HG03025 (cell line): Measurements from ENCODE around the gene NUDT19.
"Not testable (repeated sequence)": the region's sequence is repeated elsewhere in the genome, so short reads cannot be mapped to it uniquely, and the experiment has no call there.

Experiments used
- ATAC-seq: cut with Tn5 transposase; IDR thresholded peaks from one replicate; pipeline ENCODE4 v1.9.1; 2021; ENCODE audit warnings: mild to moderate bottlenecking, moderate library complexity; ENCODE audit not compliant: unreplicated experiment, low FRiP score

NUDT19 gene

GRCh38 chr19:32674931-32675719, 16.5 kb upstream of the NUDT19 start, which contains the start of gene ANKRD27:
Gene ANKRD27 (minus strand): TSS chr19:32675180. CDS start chr19:32659015, 16,165 bp downstream.
- ATAC-seq = peak; percentile 95

- ATAC-seq = peak; percentile 38
Observed at GRCh38 chr19:32675720-32676185, 15.9 kb upstream of the NUDT19 start, which contains the start of gene RGS9BP. Gene RGS9BP (plus strand): TSS chr19:32675848. CDS start chr19:32676264, 416 bp downstream.

- ATAC-seq = peak; percentile 0
Observed at GRCh38 chr19:32676186-32676894, 15.3 kb upstream of the NUDT19 start.

GRCh38 chr19:32676895-32677359, 14.7 kb upstream of the NUDT19 start:
- ATAC-seq = no peak

- ATAC-seq = no peak
Observed at GRCh38 chr19:32677657-32678056, 14.0 kb upstream of the NUDT19 start.

GRCh38 chr19:32680986-32681385, 10.6 kb upstream of the NUDT19 start:
- no peak for ATAC-seq

GRCh38 chr19:32682317-32682716, 9.3 kb upstream of the NUDT19 start:
- no peak for ATAC-seq

GRCh38 chr19:32686847-32687475, 4.7 kb upstream of the NUDT19 start:
- ATAC-seq = no peak

- no peak for ATAC-seq
Observed at GRCh38 chr19:32687681-32688080, 3.9 kb upstream of the NUDT19 start.

GRCh38 chr19:32688311-32688710, 3.3 kb upstream of the NUDT19 start:
- no peak for ATAC-seq

GRCh38 chr19:32691952-32692726, 518 bp downstream of the NUDT19 start:
- ATAC-seq = peak; percentile 36

GRCh38 chr19:32692727-32693061, 1.1 kb downstream of the NUDT19 start:
- ATAC-seq = no peak

- ATAC-seq = not testable (repeated sequence)
Observed at GRCh38 chr19:32693151-32694108, 1.8 kb downstream of the NUDT19 start.

GRCh38 chr19:32694316-32694715, 2.7 kb downstream of the NUDT19 start:
- not testable (repeated sequence) for ATAC-seq

- ATAC-seq = not testable (repeated sequence)
Observed at GRCh38 chr19:32694851-32695250, 3.2 kb downstream of the NUDT19 start.

GRCh38 chr19:32695506-32695905, 3.9 kb downstream of the NUDT19 start:
- not testable (repeated sequence) for ATAC-seq

GRCh38 chr19:32696771-32697170, 5.2 kb downstream of the NUDT19 start:
- ATAC-seq = not testable (repeated sequence)

GRCh38 chr19:32700129-32700528, 8.5 kb downstream of the NUDT19 start:
- not testable (repeated sequence) for ATAC-seq

- ATAC-seq = no peak
Observed at GRCh38 chr19:32702010-32702409, 10.4 kb downstream of the NUDT19 start.
